Stimulated activated CD4-positive, alpha-beta T cell treated with anti-CD3 and anti-CD28 coated beads, Interleukin-1b, Interleukin-23, amount 100 ng/mL, for 4 hours (primary cell): ENCODE measurements around the gene HNF1B.

Experiments used
- DNase-seq, 2 donors: peaks; one replicate each; pipeline ENCODE4 v3.0.0-alpha.2; 2020; ENCODE audit warnings: low read depth in 2 of 2

HNF1B gene

GRCh38 chr17:37761961-37762360, 17.1 kb upstream of the HNF1B start:
- no peak for DNase-seq

- no peak for DNase-seq
These were observed 16.2 kb upstream of the HNF1B start for GRCh38 chr17:37761059-37761458.

GRCh38 chr17:37759014-37759637, 14.3 kb upstream of the HNF1B start:
- DNase-seq, result no peak

GRCh38 chr17:37756051-37756450, 11.2 kb upstream of the HNF1B start:
- DNase-seq, result no peak

GRCh38 chr17:37755455-37755854, 10.6 kb upstream of the HNF1B start:
- DNase-seq, result no peak

GRCh38 chr17:37754363-37754762, 9.5 kb upstream of the HNF1B start:
- no peak for DNase-seq

- DNase-seq, result no peak
These were observed 7.6 kb upstream of the HNF1B start for GRCh38 chr17:37752482-37752881.

- DNase-seq, result no peak
These were observed 6.1 kb upstream of the HNF1B start for GRCh38 chr17:37750768-37751475.

GRCh38 chr17:37750292-37750691, 5.4 kb upstream of the HNF1B start:
- no peak for DNase-seq

GRCh38 chr17:37747222-37747621, 2.4 kb upstream of the HNF1B start:
- DNase-seq, result no peak

- no peak for DNase-seq
These were observed 1.8 kb upstream of the HNF1B start for GRCh38 chr17:37746617-37747016.

- DNase-seq, result no peak
These were observed 1.1 kb upstream of the HNF1B start for GRCh38 chr17:37745801-37746426.

- DNase-seq, result no peak
These were observed 279 bp downstream of the HNF1B start for GRCh38 chr17:37744633-37744927.

- DNase-seq, result no peak
These were observed 805 bp downstream of the HNF1B start for GRCh38 chr17:37743875-37744632.

- no peak for DNase-seq
These were observed 1.3 kb downstream of the HNF1B start for GRCh38 chr17:37743612-37743874.

- no peak for DNase-seq
These were observed 1.9 kb downstream of the HNF1B start for GRCh38 chr17:37742762-37743611.

GRCh38 chr17:37742116-37742761, 2.6 kb downstream of the HNF1B start:
- no peak for DNase-seq

- no peak for DNase-seq
These were observed 3.3 kb downstream of the HNF1B start for GRCh38 chr17:37741341-37742115.

GRCh38 chr17:37740915-37741314, 3.9 kb downstream of the HNF1B start:
- no peak for DNase-seq

- DNase-seq, result no peak
These were observed 6.9 kb downstream of the HNF1B start for GRCh38 chr17:37737971-37738370.

GRCh38 chr17:37737081-37737480, 7.8 kb downstream of the HNF1B start:
- DNase-seq, result no peak
